ENCODE data around the gene GRK3. TPM values are rescaled to one million over a fixed set of nuclear protein-coding genes. Genes with fewer than 3 reads are reported as not detected.

The GRK3 gene
- total RNA-seq, 4 donors from 2014 or later, result 0.64 to 5.3 (median 2.8) TPM

DNA sequence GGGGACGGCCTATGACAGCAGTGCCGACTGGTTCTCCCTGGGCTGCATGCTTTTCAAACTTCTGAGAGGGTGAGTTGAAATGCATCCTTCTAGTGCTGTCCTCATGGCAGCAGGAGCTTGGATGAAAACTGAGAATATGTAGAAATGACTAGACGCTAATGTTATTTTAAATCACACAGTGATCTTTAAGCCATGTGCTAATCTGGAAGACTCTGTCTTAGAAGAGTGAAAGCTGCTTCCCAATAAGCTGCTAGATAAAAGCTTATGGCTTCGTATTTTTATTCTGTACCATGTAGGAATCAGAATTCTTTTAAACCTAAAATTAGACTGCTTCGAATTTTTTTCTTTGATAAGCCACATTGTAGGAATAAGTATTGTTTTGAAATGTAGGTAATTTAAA, 130.7 kb downstream of the GRK3 start:
- DNase-seq, result no peak
- no peaks in the 10 kb centered on the region for H3K9me3 ChIP-seq

DNA sequence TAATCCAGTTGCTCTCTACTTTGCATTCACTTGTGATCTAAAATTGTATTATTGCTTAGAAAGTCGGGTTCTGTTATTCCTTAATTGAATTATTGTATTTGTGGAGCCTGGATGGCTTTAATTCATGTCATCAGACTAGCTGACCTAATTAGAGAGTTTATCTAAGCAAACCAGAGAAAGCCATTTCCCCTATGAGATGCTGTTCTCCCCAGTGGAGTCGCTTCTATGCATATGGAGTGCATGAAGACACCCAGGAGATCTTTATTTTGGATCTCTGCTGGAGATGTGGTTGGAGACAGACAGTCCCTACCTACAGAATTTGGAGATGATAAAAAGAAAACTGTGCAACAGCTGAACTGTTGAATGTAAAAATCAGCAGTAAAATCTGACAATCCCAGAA, 132.3 kb downstream of the GRK3 start:
- no peak for TF ChIP-seq POLR2A (IDR thresholded peaks at IDR 0.05)
- TF ChIP-seq, protein P1, sequence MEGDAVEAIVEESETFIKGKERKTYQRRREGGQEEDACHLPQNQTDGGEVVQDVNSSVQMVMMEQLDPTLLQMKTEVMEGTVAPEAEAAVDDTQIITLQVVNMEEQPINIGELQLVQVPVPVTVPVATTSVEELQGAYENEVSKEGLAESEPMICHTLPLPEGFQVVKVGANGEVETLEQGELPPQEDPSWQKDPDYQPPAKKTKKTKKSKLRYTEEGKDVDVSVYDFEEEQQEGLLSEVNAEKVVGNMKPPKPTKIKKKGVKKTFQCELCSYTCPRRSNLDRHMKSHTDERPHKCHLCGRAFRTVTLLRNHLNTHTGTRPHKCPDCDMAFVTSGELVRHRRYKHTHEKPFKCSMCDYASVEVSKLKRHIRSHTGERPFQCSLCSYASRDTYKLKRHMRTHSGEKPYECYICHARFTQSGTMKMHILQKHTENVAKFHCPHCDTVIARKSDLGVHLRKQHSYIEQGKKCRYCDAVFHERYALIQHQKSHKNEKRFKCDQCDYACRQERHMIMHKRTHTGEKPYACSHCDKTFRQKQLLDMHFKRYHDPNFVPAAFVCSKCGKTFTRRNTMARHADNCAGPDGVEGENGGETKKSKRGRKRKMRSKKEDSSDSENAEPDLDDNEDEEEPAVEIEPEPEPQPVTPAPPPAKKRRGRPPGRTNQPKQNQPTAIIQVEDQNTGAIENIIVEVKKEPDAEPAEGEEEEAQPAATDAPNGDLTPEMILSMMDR (IDR thresholded peaks at IDR 0.05), result no peak
- no peaks in the 10 kb centered on the region for H3K27me3 ChIP-seq

More for the DNA sequence above, 130.7 kb downstream of the GRK3 start:
- WGBS, 2 donors, result 88 to 90% methylated on average over 5 of the region's 5 CpGs
- Histone ChIP-seq H3K27me3 (no peaks in the 10 kb centered on the region), H3K36me3 (peaks cover 0 to 16% (median 0%) of the 10 kb centered on the region in 3 donors), H3K4me3 (no peak overlapping the region), H3K4me1 (no peaks in the 10 kb centered on the region), H3K27ac (no peak overlapping the region)
- intact Hi-C loops (cut with DNase I), result no loop called here
- TF ChIP-seq POLR2A (IDR thresholded peaks at IDR 0.05), result no peak
- TF ChIP-seq, protein P1 (IDR thresholded peaks at IDR 0.05), result no peak

DNA sequence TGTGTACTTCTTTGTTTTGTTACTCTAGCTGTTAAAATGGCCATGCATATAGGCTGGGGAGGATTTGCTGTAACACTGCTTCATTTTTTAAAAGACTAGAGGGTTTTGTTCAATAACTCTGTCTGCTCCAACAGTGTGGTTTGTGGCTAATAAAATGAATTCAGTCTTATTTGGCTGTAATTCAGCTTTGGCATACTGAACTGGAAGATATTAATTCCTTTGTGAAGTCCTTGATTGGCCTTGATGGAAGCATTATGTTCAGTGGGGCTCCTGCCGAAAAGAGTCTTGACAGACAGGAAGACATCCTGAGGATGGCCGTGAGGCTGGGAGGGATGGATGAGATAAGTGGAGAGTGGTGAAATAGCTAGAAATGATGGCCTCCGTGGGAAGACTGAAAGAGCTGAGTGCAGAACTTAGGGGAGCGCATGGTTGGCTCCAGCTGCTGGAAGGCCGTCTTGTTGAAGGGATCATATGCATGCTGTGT, 132.7 kb downstream of the GRK3 start:
- peaks cover 0 to 11% (median 0%) of the 10 kb centered on the region in 3 donors for H3K36me3 ChIP-seq
- intact Hi-C loops (cut with DNase I), result no loop called here
- WGBS, 2 donors, result 78 to 91% methylated on average over 5 of the region's 5 CpGs
- H3K4me1 ChIP-seq, result peaks cover 0 to 16% (median 0%) of the 10 kb centered on the region in 3 donors
- TF ChIP-seq, protein P1 (IDR thresholded peaks at IDR 0.05), result no peak
- TF ChIP-seq POLR2A (IDR thresholded peaks at IDR 0.05), result no peak
- H3K27me3 ChIP-seq, result no peaks in the 10 kb centered on the region
- DNase-seq, result no peak
- no peak overlapping the region for H3K4me3 ChIP-seq
- no peak overlapping the region for H3K27ac ChIP-seq
- no peaks in the 10 kb centered on the region for H3K9me3 ChIP-seq

More for the DNA sequence above, 132.3 kb downstream of the GRK3 start:
- Histone ChIP-seq H3K36me3 (peaks cover 0 to 11% (median 0%) of the 10 kb centered on the region in 3 donors), H3K4me3 (no peak overlapping the region), H3K4me1 (peaks cover 0 to 15% (median 0%) of the 10 kb centered on the region in 3 donors), H3K27ac (no peak overlapping the region), H3K9me3 (no peaks in the 10 kb centered on the region)
- no peak for DNase-seq
- intact Hi-C loops (cut with DNase I), result no loop called here
- 85 to 92% methylated on average over 2 of the region's 2 CpGs for WGBS, 2 donors

DNA sequence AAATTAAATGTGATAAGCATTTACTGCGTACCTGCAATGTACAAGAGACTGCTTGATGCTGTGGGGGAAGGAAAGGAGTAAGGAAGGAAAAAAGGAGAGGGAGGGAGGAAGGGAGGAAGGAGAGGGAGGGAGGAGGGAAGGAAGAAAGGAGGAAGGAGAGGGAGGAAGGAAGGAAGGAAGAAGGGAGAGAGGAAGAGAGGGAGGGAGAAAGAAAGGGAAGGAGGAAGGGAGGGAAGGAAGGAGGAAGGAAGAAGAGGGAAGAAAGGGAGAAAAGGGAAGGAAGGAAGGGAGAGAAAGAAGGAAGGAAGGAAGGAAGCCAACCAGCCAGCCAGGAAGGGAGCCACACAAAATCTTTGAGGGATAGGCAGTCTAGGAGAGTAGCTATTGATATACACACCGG, 133.5 kb downstream of the GRK3 start:
- H3K4me3 ChIP-seq, result no peak overlapping the region
- no peak overlapping the region for H3K27ac ChIP-seq
- H3K36me3 ChIP-seq, result peaks cover 0 to 11% (median 0%) of the 10 kb centered on the region in 3 donors
- WGBS, 2 donors, result 80 to 82% methylated on average over 2 of the region's 2 CpGs
- no peaks in the 10 kb centered on the region for H3K9me3 ChIP-seq
- intact Hi-C loops (cut with DNase I), result no loop called here
- H3K4me1 ChIP-seq, result peaks cover 0 to 16% (median 0%) of the 10 kb centered on the region in 3 donors
- H3K27me3 ChIP-seq, result no peaks in the 10 kb centered on the region
- DNase-seq, result no peak
- TF ChIP-seq, protein P1 (IDR thresholded peaks at IDR 0.05), result no peak
- TF ChIP-seq POLR2A (IDR thresholded peaks at IDR 0.05), result no peak

DNA sequence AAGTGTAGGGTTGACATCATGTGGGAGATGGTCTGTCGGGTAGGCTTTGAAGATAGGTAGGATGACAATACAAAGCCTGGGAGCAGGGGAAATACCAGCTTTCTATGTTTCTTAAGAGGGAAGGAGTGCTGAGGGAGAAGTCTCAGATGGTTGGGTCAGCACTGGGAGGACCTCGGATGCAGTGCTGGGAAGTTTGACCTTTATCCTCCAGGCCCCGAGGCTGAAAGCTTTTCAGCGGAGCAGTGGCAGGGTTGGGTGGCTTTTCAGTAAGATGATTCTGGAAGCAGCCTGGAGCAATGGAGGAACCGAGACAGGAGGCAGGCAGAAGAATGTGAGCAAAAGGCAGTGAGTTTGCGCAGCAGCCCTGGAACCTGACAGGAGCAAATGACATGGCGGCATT, 134.0 kb downstream of the GRK3 start:
- no peak for TF ChIP-seq POLR2A (IDR thresholded peaks at IDR 0.05)
- TF ChIP-seq, protein P1 (IDR thresholded peaks at IDR 0.05), result no peak
- peaks cover 0 to 11% (median 0%) of the 10 kb centered on the region in 3 donors for H3K36me3 ChIP-seq
- no peaks in the 10 kb centered on the region for H3K27me3 ChIP-seq
- H3K4me3 ChIP-seq, result no peak overlapping the region
- no peak overlapping the region for H3K27ac ChIP-seq
- H3K9me3 ChIP-seq, result no peaks in the 10 kb centered on the region
- intact Hi-C loops (cut with DNase I), result no loop called here
- H3K4me1 ChIP-seq, result peaks cover 0 to 16% (median 0%) of the 10 kb centered on the region in 3 donors
- 82 to 89% methylated on average over 7 of the region's 7 CpGs for WGBS, 2 donors
- DNase-seq, result no peak
